HG03045 (cell line): ENCODE results near the gene DDHD1.

Experiments
- ATAC-seq: cut with Tn5 transposase; IDR thresholded peaks from one replicate; pipeline ENCODE4 v1.9.1; 2021; ENCODE audit warnings: mild to moderate bottlenecking, moderate library complexity; ENCODE audit not compliant: unreplicated experiment

DDHD1 gene

GRCh38 chr14:53001787-53002378, 151.2 kb downstream of the DDHD1 start:
- ATAC-seq = no peak

DNA sequence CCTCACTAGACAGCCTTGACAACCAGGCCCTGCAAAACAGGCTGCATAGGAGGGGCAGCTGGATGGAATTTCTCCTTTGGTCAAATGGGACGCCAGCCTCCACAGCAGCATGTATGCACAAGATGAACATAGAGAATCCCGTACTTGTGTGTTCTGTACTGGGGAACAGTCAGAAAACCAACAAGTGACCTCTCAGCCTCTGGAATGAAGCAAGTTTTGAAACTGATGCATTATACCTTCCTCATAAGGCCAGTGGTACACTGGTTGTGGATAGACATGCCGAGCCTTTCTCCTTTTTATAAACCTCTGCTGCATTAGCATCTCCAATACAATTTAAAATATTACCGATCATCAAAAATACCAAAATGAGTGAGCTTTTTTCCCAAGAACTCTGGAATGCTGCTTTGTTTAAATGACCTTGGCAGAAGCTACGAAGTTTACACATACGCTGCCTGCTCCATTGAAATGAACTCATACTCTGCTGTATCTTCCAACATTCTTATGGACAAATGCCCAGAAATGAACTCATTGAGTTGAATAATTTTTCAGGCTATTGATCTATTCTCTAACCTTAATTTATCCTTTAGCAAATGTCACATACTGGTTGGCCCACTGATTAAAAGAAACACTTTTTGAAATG, 154.6 kb downstream of the DDHD1 start:
- no peak for ATAC-seq

GRCh38 chr14:52996493-52996892, 156.6 kb downstream of the DDHD1 start:
- no peak for ATAC-seq

- no peak for ATAC-seq
Measured at GRCh38 chr14:52995998-52996397, 157.1 kb downstream of the DDHD1 start.

- ATAC-seq = no peak
Measured at GRCh38 chr14:52992236-52992870, 160.8 kb downstream of the DDHD1 start.

DNA sequence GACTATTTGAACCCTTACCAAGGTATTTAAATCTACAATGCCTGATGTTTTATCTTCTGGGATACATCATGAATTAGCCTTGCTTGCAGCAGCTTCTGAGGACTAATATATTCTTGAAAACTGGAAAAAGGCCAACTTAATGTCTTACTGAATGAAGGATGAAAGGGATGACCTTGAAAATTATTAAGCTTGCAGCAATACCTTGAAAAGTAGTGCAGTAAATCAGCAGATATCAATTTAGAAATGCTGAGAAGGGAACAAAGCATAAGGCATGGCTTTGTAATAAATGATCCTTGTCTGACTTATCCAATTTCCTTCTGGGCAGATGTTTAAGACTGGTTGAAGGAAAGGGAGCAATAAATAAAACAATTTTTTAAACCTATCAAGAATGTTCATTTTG, 165.0 kb downstream of the DDHD1 start:
- no peak for ATAC-seq

GRCh38 chr14:52987514-52987913, 165.6 kb downstream of the DDHD1 start:
- ATAC-seq = no peak

- ATAC-seq = no peak
Measured at GRCh38 chr14:52987042-52987441, 166.1 kb downstream of the DDHD1 start.
